ENCODE data around the gene TOR2A. TPM values are rescaled to one million over a fixed set of nuclear protein-coding genes. Genes with fewer than 3 reads are reported as not detected.
"Not testable (repeated sequence)": the region's sequence is repeated elsewhere in the genome, so short reads cannot be mapped to it uniquely, and the experiment has no call there.

The TOR2A gene
- total RNA-seq, 2 donors from 2014 or later = 15.7 to 16.7 TPM

GRCh38 chr9:127758843-127759242, 23.7 kb upstream of the TOR2A start:
- no peaks in the 10 kb centered on the region for H3K9me3 Mint-ChIP-seq
- peaks cover 2% of the 10 kb centered on the region for H3K4me1 Mint-ChIP-seq
- no peaks in the 10 kb centered on the region for H3K9me3 ChIP-seq (ENCODE audit: control insufficient read depth, low read length)
- H3K36me3 Mint-ChIP-seq (ENCODE audit: low read depth) = no peaks in the 10 kb centered on the region
- H3K27me3 ChIP-seq (ENCODE audit: control insufficient read depth, insufficient read depth, low read length, poor library complexity, severe bottlenecking) = peaks cover 26% of the 10 kb centered on the region
- TF ChIP-seq, protein P1, sequence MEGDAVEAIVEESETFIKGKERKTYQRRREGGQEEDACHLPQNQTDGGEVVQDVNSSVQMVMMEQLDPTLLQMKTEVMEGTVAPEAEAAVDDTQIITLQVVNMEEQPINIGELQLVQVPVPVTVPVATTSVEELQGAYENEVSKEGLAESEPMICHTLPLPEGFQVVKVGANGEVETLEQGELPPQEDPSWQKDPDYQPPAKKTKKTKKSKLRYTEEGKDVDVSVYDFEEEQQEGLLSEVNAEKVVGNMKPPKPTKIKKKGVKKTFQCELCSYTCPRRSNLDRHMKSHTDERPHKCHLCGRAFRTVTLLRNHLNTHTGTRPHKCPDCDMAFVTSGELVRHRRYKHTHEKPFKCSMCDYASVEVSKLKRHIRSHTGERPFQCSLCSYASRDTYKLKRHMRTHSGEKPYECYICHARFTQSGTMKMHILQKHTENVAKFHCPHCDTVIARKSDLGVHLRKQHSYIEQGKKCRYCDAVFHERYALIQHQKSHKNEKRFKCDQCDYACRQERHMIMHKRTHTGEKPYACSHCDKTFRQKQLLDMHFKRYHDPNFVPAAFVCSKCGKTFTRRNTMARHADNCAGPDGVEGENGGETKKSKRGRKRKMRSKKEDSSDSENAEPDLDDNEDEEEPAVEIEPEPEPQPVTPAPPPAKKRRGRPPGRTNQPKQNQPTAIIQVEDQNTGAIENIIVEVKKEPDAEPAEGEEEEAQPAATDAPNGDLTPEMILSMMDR (conservative IDR thresholded peaks at IDR 0.05) = no peak
- H3K36me3 ChIP-seq (ENCODE audit: control insufficient read depth, insufficient read depth, low read length) = no peaks in the 10 kb centered on the region
- H3K4me3 Mint-ChIP-seq = no peak overlapping the region
- no peak overlapping the region for H3K27ac Mint-ChIP-seq
- no peak overlapping the region for H3K4me3 ChIP-seq (ENCODE audit: low read length)
- WGBS, 2 experiments (ENCODE audit: insufficient coverage in 1 of 2, insufficient read length in 1 of 2) = 85 to 100% methylated on average over 2 to 5 of the region's 5 CpGs
- H3K4me1 ChIP-seq (ENCODE audit: control insufficient read depth, insufficient read depth, low read length) = no peaks in the 10 kb centered on the region
- peaks cover 28% of the 10 kb centered on the region for H3K27me3 Mint-ChIP-seq (ENCODE audit: insufficient read depth)
- H3K9ac ChIP-seq (ENCODE audit: extremely low read depth, low read length, poor library complexity, severe bottlenecking) = no peak overlapping the region
- no peak overlapping the region for H3K27ac ChIP-seq (ENCODE audit: low read depth, low read length)
- no peak for DNase-seq

DNA sequence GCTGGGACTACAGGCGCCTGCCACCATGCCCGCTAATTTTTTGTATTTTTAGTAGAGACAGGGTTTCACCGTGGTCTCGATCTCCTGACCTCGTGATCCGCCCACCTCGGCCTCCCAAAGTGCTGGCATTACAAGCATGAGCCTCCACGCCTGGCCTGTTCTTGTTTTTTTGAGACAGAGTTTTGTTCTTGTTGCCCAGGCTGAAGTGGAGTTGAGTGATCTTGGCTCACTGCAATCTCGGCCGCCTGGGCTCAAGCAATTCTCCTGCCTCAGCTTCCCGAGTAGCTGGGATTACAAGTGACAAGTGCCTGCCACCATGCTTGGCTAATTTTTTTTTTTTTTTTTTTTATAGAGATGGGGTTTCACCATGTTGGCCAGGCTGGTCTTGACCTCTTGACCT, 21.7 kb upstream of the TOR2A start:
- WGBS, 2 experiments (ENCODE audit: insufficient coverage in 1 of 2, insufficient read length in 1 of 2) = 78 to 87% methylated on average over 5 to 11 of the region's 11 CpGs
- H3K4me1 ChIP-seq (ENCODE audit: control insufficient read depth, insufficient read depth, low read length); DNase-seq; H3K4me3 ChIP-seq (ENCODE audit: low read length); H3K4me3 Mint-ChIP-seq; H3K9me3 Mint-ChIP-seq; H3K36me3 Mint-ChIP-seq (ENCODE audit: low read depth); H3K4me1 Mint-ChIP-seq; H3K27ac ChIP-seq (ENCODE audit: low read depth, low read length); H3K9me3 ChIP-seq (ENCODE audit: control insufficient read depth, low read length); H3K9ac ChIP-seq (ENCODE audit: extremely low read depth, low read length, poor library complexity, severe bottlenecking); H3K36me3 ChIP-seq (ENCODE audit: control insufficient read depth, insufficient read depth, low read length); H3K27ac Mint-ChIP-seq: not testable (repeated sequence)
- H3K27me3 Mint-ChIP-seq (ENCODE audit: insufficient read depth) = peaks cover 49% of the 10 kb centered on the region
- peaks cover 47% of the 10 kb centered on the region for H3K27me3 ChIP-seq (ENCODE audit: control insufficient read depth, insufficient read depth, low read length, poor library complexity, severe bottlenecking)

GRCh38 chr9:127756233-127756632, 21.1 kb upstream of the TOR2A start:
- Mint-ChIP-seq H3K27me3 (ENCODE audit: insufficient read depth) (peaks cover 55% of the 10 kb centered on the region), H3K9me3 (no peaks in the 10 kb centered on the region), H3K4me1 (no peaks in the 10 kb centered on the region), H3K36me3 (ENCODE audit: low read depth) (no peaks in the 10 kb centered on the region), H3K4me3 (no peak overlapping the region), H3K27ac (no peak overlapping the region)
- Histone ChIP-seq H3K27me3 (ENCODE audit: control insufficient read depth, insufficient read depth, low read length, poor library complexity, severe bottlenecking) (peaks cover 49% of the 10 kb centered on the region), H3K36me3 (ENCODE audit: control insufficient read depth, insufficient read depth, low read length) (no peaks in the 10 kb centered on the region), H3K4me3 (ENCODE audit: low read length) (no peak overlapping the region), H3K4me1 (ENCODE audit: control insufficient read depth, insufficient read depth, low read length) (no peaks in the 10 kb centered on the region), H3K9ac (ENCODE audit: extremely low read depth, low read length, poor library complexity, severe bottlenecking) (no peak overlapping the region), H3K9me3 (ENCODE audit: control insufficient read depth, low read length) (no peaks in the 10 kb centered on the region), H3K27ac (ENCODE audit: low read depth, low read length) (no peak overlapping the region)
- TF ChIP-seq, protein P1 (conservative IDR thresholded peaks at IDR 0.05) = no peak
- 80 to 92% methylated on average over 3 of the region's 3 CpGs for WGBS, 2 experiments (ENCODE audit: insufficient coverage in 1 of 2, insufficient read length in 1 of 2)
- DNase-seq = no peak
